HEK293 (cell line): ENCODE data around the gene NDUFS1.

ENCODE experiments used
- CTCF ChIA-PET: fragments of 350-600 bp; formaldehyde crosslinking; extraction: SDS; loops from one replicate; lab custom pipeline; 2021; ENCODE audit warnings: antibody characterized with exemption; lab: Yijun Ruan, JAX
- POLR2A ChIA-PET: fragments of 300-600 bp; formaldehyde crosslinking; extraction: SDS; loops from one replicate; lab custom pipeline; 2020; ENCODE audit warnings: antibody characterized with exemption, inconsistent platforms; lab: Yijun Ruan, JAX
- H3K27ac ChIP-seq: fragments of 200-500 bp; sonication (Bioruptor generic); 2 replicates; pipeline ENCODE4 v1.5.1; 2014; ENCODE audit warnings: low read depth, low read length, control low read depth, inconsistent platforms; ENCODE audit errors: extremely low read depth
- H3K36me3 ChIP-seq, 2 experiments: fragments of 200-500 bp in 1 of 2; sonication (Bioruptor generic) in 1 of 2; 1 replicate in 1 of 2; 2 replicates in 1 of 2; pipeline ENCODE4 v1.5.1; 2014 to 2017; ENCODE audit warnings: inconsistent platforms in 2 of 2, low read length in 2 of 2; ENCODE audit not compliant: control insufficient read depth in 2 of 2, insufficient read depth in 1 of 2
- H3K4me1 ChIP-seq: fragments of 200-500 bp; sonication (Bioruptor generic); 2 replicates; pipeline ENCODE4 v1.5.1; 2014; ENCODE audit warnings: mild to moderate bottlenecking, low read length, inconsistent platforms; ENCODE audit not compliant: control insufficient read depth, insufficient read depth
- H3K4me3 ChIP-seq: 2 replicates; pipeline ENCODE4 v1.5.1; 2011; ENCODE audit warnings: low read depth, mild to moderate bottlenecking, control low read depth, low read length, moderate library complexity
- H3K9me3 ChIP-seq: fragments of 200-500 bp; sonication (Bioruptor generic); 2 replicates; pipeline ENCODE4 v1.5.1; 2014; ENCODE audit warnings: low read depth, low read length, inconsistent platforms; ENCODE audit not compliant: control insufficient read depth, insufficient read depth
- PRDM2 ChIP-seq: fragments of 450-650 bp; formaldehyde crosslinking; IDR thresholded peaks from 2 replicates; pipeline ENCODE4 v1.5.1; 2016; ENCODE audit warnings: missing biosample characterization, missing genetic modification characterization, borderline replicate concordance
- ZNF280C ChIP-seq: fragments of 450-650 bp; formaldehyde crosslinking; IDR thresholded peaks from 2 replicates; pipeline ENCODE4 v1.5.1; 2016; ENCODE audit warnings: missing biosample characterization, missing genetic modification characterization
- ZNF292 ChIP-seq: fragments of 450-650 bp; formaldehyde crosslinking; IDR thresholded peaks from 2 replicates; pipeline ENCODE4 v1.5.1; 2016; ENCODE audit warnings: low read depth, missing biosample characterization, missing genetic modification characterization, borderline replicate concordance
- ZNF449 ChIP-seq: fragments of 450-650 bp; formaldehyde crosslinking; IDR thresholded peaks from 2 replicates; pipeline ENCODE4 v1.5.1; 2017; ENCODE audit warnings: missing biosample characterization, mild to moderate bottlenecking, missing genetic modification characterization, moderate library complexity
- ZNF48 ChIP-seq: fragments of 450-650 bp; formaldehyde crosslinking; IDR thresholded peaks from 2 replicates; pipeline ENCODE4 v1.5.1; 2016; ENCODE audit warnings: missing biosample characterization, missing genetic modification characterization
- ZNF837 ChIP-seq: fragments of 450-650 bp; formaldehyde crosslinking; IDR thresholded peaks from 2 replicates; pipeline ENCODE4 v1.5.1; 2016; ENCODE audit warnings: missing biosample characterization, missing genetic modification characterization
- TF ChIP-seq, protein P1 (sequence below): fragments of 450-650 bp; formaldehyde crosslinking; optimal IDR thresholded peaks from 2 replicates; pipeline ENCODE3; 2016; ENCODE audit warnings: missing biosample characterization, mild to moderate bottlenecking, missing genetic modification characterization
- TF ChIP-seq, protein P2 (sequence below): fragments of 450-650 bp; formaldehyde crosslinking; IDR thresholded peaks from 2 replicates; pipeline ENCODE4 v1.5.1; 2017; ENCODE audit warnings: missing biosample characterization, missing genetic modification characterization
- TF ChIP-seq, protein P3 (sequence below): fragments of 450-650 bp; formaldehyde crosslinking; IDR thresholded peaks from 2 replicates; pipeline ENCODE4 v1.5.1; 2016; ENCODE audit warnings: missing biosample characterization, missing genetic modification characterization

The NDUFS1 gene

GRCh38 chr2:206080927-206081326 lies 78.3 kb downstream of the NDUFS1 start (continued):
- TF ChIP-seq PRDM2 (tag by site-specific recombination) = no peak
- TF ChIP-seq, protein P1, sequence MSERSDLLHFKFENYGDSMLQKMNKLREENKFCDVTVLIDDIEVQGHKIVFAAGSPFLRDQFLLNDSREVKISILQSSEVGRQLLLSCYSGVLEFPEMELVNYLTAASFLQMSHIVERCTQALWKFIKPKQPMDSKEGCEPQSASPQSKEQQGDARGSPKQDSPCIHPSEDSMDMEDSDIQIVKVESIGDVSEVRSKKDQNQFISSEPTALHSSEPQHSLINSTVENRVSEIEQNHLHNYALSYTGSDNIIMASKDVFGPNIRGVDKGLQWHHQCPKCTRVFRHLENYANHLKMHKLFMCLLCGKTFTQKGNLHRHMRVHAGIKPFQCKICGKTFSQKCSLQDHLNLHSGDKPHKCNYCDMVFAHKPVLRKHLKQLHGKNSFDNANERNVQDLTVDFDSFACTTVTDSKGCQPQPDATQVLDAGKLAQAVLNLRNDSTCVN (tag by site-specific recombination) = no peak
- TF ChIP-seq, protein P2, sequence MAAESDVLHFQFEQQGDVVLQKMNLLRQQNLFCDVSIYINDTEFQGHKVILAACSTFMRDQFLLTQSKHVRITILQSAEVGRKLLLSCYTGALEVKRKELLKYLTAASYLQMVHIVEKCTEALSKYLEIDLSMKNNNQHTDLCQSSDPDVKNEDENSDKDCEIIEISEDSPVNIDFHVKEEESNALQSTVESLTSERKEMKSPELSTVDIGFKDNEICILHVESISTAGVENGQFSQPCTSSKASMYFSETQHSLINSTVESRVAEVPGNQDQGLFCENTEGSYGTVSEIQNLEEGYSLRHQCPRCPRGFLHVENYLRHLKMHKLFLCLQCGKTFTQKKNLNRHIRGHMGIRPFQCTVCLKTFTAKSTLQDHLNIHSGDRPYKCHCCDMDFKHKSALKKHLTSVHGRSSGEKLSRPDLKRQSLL (tag by site-specific recombination) = no peak

DNA sequence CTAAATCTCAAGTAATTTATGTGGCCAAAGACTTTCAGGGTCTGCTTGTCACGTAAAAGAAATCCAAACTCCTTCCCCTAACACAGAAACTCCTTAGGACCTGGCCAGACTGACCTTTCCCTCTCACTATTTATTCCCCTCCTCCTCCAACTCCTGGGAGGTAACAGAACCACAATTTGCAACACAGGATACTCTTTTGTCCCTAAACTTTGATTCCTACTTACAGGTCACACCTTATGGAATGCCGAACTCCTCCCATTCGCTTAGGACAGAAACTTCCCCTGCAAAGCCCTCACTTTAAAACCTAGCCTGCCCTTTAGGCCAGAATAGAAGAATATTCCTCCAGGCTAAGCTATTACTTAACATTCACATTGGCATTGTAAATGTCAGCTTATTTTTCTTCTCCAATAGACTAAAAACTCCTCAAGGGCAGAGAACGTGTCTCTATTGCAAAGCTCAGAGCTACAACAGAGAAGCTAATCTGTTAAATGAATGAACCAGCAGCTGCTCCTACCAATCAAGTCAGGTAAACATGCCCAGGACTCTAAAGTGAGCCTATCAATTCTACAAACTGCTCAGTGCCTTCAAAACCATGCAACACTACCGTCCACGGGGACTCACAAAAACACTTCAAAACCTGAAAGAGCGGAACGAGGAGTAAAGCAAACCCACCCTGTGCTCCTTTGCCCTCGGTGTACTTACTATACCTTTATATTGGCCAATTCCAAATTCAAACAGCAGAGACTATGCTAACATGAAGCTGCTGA lies 79.4 kb downstream of the NDUFS1 start:
- Histone ChIP-seq H3K27ac (no peak overlapping the region), H3K4me3 (no peak overlapping the region), H3K4me1 (no peaks in the 10 kb centered on the region; the same call in 1 of the 2 replicates), H3K36me3 (no peaks in the 10 kb centered on the region)
- ChIA-PET POLR2A (no interaction called here), CTCF (interaction anchor here (0.5 to 0.6 kb wide), 2 partner anchors 344 to 702 kb away, joined by 3 read pairs; no protein-coding TSS in a partner anchor)
- TF ChIP-seq ZNF837 (tag by site-specific recombination) (no peak), ZNF280C (no peak), ZNF449 (tag by site-specific recombination) (no peak), ZNF292 (no peak), ZNF48 (no peak)
- TF ChIP-seq, protein P3, sequence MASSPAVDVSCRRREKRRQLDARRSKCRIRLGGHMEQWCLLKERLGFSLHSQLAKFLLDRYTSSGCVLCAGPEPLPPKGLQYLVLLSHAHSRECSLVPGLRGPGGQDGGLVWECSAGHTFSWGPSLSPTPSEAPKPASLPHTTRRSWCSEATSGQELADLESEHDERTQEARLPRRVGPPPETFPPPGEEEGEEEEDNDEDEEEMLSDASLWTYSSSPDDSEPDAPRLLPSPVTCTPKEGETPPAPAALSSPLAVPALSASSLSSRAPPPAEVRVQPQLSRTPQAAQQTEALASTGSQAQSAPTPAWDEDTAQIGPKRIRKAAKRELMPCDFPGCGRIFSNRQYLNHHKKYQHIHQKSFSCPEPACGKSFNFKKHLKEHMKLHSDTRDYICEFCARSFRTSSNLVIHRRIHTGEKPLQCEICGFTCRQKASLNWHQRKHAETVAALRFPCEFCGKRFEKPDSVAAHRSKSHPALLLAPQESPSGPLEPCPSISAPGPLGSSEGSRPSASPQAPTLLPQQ = no peak
- TF ChIP-seq, all 188 proteins: peak for 0
- no peaks in the 10 kb centered on the region for H3K9me3 ChIP-seq
